Natural killer cell (primary cell): ENCODE results near the gene TYSND1. TPM values are rescaled to one million over a fixed set of nuclear protein-coding genes. Genes with fewer than 3 reads are reported as not detected.
"Not testable (repeated sequence)": the region's sequence is repeated elsewhere in the genome, so short reads cannot be mapped to it uniquely, and the experiment has no call there.

ENCODE experiments used
- ATAC-seq, 3 donors: fragments of 150-1000 bp in 2 of 3; fragments of 200-7000 bp in 1 of 3; cut with Tn5 transposase; 1 replicate in 1 of 3; 2 replicates in 2 of 3; pipeline ENCODE4 v1.10.0; 2021; ENCODE audit warnings: mild to moderate bottlenecking in 2 of 3, moderate library complexity in 2 of 3
- DNase-seq, 2 donors: peaks; one replicate each; pipeline versions ENCODE4 v3.0.0 to v3.0.0-alpha.2; 2013 to 2021; ENCODE audit warnings: mixed read lengths in 1 of 2
- H3K27ac ChIP-seq: one replicate; pipeline ENCODE4 v1.5.1; 2013; ENCODE audit warnings: mild to moderate bottlenecking, low read length
- H3K27me3 ChIP-seq: one replicate; pipeline ENCODE4 v1.6.1; 2013; ENCODE audit warnings: low read length; ENCODE audit not compliant: control insufficient read depth, insufficient read depth
- H3K36me3 ChIP-seq: one replicate; pipeline ENCODE4 v1.6.1; 2013; ENCODE audit warnings: low read length; ENCODE audit not compliant: control insufficient read depth, insufficient read depth
- H3K4me1 ChIP-seq: one replicate; pipeline ENCODE4 v1.6.1; 2013; ENCODE audit warnings: low read length; ENCODE audit not compliant: control insufficient read depth, insufficient read depth
- H3K4me3 ChIP-seq: one replicate; pipeline ENCODE4 v1.5.1; 2013; ENCODE audit warnings: low read length
- H3K9me3 ChIP-seq: one replicate; pipeline ENCODE4 v1.6.1; 2013; ENCODE audit warnings: low read length; ENCODE audit not compliant: control insufficient read depth, insufficient read depth
- H3K27ac Mint-ChIP-seq, 2 donors: one replicate each; pipeline ENCODE4 v1.8.0; 2022; ENCODE audit warnings: mild to moderate bottlenecking in 2 of 2, mixed read lengths in 2 of 2, moderate library complexity in 1 of 2
- H3K27me3 Mint-ChIP-seq, 2 donors: one replicate each; pipeline ENCODE4 v1.8.0; 2022; ENCODE audit warnings: low read depth in 2 of 2, mixed read lengths in 2 of 2
- H3K36me3 Mint-ChIP-seq: one replicate; pipeline ENCODE4 v1.8.0; 2022; ENCODE audit warnings: mixed read lengths
- H3K4me1 Mint-ChIP-seq, 2 donors: one replicate each; pipeline ENCODE4 v1.8.0; 2022; ENCODE audit warnings: mixed read lengths in 2 of 2
- H3K4me3 Mint-ChIP-seq: one replicate; pipeline ENCODE4 v1.8.0; 2022; ENCODE audit warnings: mild to moderate bottlenecking, moderate library complexity, mixed read lengths
- H3K9me3 Mint-ChIP-seq, 2 donors: one replicate each; pipeline ENCODE4 v1.8.0; 2022; ENCODE audit warnings: mixed read lengths in 2 of 2
- WGBS: methylation state at CpG from one replicate; pipeline ENCODE4 v1.1.7; 2013; ENCODE audit warnings: missing lambda C conversion rate; ENCODE audit not compliant: insufficient coverage; 5-methylcytosine and 5-hydroxymethylcytosine counted together
- intact Hi-C: fragments of 100-400 bp; cut with micrococcal nuclease; formaldehyde crosslinking; loops from one replicate; pipeline ENCODE4 v1.14.2; 2022
- total RNA-seq, 4 donors: library from RNA; stranded (reverse); fragments of 120-200 nt in 1 of 4; gene quantifications; one replicate each; pipeline versions ENCODE4 v1.2.3 to v1.2.4, GENCODE V29; 2013 to 2022
- TF ChIP-seq, protein P1 (sequence below): fragments of 200-600 bp; IDR thresholded peaks from one replicate; pipeline ENCODE4 v1.8.0; 2022; ENCODE audit warnings: antibody characterized with exemption

TYSND1 gene
- total RNA-seq, 3 donors from 2014 or later (not counting 1 experiment from before 2014, with no cell fraction given), result 12.0 to 17.9 (median 12.4) TPM

DNA sequence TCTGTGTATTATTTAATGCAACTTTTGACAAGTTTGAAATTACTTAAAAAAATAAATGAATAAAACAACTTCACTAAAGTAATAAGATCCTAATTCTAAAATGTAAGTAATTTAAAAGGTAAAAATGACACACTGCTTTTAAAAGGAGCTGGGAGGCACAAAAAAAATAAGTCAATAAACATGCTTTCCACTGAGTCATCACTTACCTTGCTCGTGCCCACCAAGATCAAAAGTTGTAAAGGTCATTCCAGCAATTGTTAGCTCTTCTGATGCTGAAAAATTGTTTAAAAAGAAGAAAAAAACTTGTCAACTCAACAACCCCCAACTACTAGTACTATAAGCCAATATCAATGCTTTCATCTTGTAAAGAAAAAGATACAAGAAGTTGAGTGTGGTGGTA lies 14.3 kb upstream of the TYSND1 start:
- TF ChIP-seq, protein P1, sequence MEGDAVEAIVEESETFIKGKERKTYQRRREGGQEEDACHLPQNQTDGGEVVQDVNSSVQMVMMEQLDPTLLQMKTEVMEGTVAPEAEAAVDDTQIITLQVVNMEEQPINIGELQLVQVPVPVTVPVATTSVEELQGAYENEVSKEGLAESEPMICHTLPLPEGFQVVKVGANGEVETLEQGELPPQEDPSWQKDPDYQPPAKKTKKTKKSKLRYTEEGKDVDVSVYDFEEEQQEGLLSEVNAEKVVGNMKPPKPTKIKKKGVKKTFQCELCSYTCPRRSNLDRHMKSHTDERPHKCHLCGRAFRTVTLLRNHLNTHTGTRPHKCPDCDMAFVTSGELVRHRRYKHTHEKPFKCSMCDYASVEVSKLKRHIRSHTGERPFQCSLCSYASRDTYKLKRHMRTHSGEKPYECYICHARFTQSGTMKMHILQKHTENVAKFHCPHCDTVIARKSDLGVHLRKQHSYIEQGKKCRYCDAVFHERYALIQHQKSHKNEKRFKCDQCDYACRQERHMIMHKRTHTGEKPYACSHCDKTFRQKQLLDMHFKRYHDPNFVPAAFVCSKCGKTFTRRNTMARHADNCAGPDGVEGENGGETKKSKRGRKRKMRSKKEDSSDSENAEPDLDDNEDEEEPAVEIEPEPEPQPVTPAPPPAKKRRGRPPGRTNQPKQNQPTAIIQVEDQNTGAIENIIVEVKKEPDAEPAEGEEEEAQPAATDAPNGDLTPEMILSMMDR, result no peak
- H3K4me1 Mint-ChIP-seq, result peaks cover 53 to 54% of the 10 kb centered on the region in 2 donors
- Histone ChIP-seq H3K27ac (no peak overlapping the region), H3K4me3 (no peak overlapping the region), H3K9me3 (no peaks in the 10 kb centered on the region), H3K36me3 (peaks cover 66% of the 10 kb centered on the region), H3K27me3 (no peaks in the 10 kb centered on the region), H3K4me1 (peaks cover 16% of the 10 kb centered on the region)
- H3K36me3 Mint-ChIP-seq, result peaks cover 10% of the 10 kb centered on the region
- no peaks in the 10 kb centered on the region for H3K9me3 Mint-ChIP-seq
- peak overlapping the region in 1 of 2 donors; percentile 81 for H3K27ac Mint-ChIP-seq
- no peak overlapping the region for H3K4me3 Mint-ChIP-seq
- WGBS, result 86% methylated on average over 1 of the region's 1 CpG
- no peak for ATAC-seq
- no peak for DNase-seq
- intact Hi-C loops, result loop anchor here (10.0 kb wide), 1 partner anchor 454 kb away; no protein-coding TSS in a partner anchor
- no peaks in the 10 kb centered on the region for H3K27me3 Mint-ChIP-seq

DNA sequence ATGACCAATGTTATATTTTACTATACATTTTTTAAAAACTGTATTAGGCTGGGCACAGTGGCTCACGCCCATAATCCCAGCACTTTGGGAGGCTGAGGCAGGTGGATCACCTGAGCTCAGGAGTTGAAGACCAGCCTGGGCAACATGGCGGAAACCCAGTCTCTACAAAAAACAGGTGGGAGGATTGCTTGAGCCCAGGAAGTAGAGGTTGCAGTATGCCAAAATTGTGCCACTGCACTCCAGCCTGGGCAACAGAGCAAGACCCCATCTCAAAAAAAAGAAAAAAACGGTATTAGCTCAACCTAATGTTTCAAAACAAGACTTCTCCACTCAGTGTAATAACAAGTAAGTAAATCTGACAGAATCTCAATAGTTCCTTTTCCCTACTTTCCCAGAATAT lies 12.9 kb upstream of the TYSND1 start:
- H3K9me3 Mint-ChIP-seq, H3K27ac Mint-ChIP-seq, H3K9me3 ChIP-seq, intact Hi-C loops, H3K27me3 ChIP-seq, H3K4me3 Mint-ChIP-seq, ATAC-seq, H3K4me3 ChIP-seq, DNase-seq, H3K27me3 Mint-ChIP-seq, H3K27ac ChIP-seq: not testable (repeated sequence)
- H3K4me1 ChIP-seq, result peaks cover 12% of the 10 kb centered on the region
- Mint-ChIP-seq H3K4me1 (peaks cover 54 to 59% of the 10 kb centered on the region in 2 donors), H3K36me3 (peaks cover 25% of the 10 kb centered on the region)
- WGBS, result 48% methylated on average over 2 of the region's 3 CpGs
- peaks cover 73% of the 10 kb centered on the region for H3K36me3 ChIP-seq

DNA sequence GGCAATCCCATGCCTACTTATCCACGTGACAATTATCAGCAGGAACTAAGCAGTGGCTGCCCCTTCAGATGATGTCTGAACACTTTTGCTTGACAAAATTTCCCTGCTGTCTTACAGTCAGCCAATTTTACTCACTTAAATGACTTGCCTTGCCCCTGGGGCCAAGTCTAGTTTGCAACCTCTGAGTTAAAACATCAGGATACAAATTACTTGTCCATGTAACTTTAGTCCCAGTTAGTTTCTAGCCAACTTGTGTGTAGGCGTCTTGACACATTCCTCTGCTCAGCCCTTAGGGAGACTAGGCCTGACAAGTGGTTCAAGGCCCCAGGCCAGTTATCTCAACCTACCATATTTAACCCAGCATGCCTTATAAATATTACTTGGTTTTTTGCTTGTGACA lies 11.6 kb upstream of the TYSND1 start:
- peaks cover 81% of the 10 kb centered on the region for H3K36me3 ChIP-seq
- ATAC-seq (no peak), DNase-seq (no peak)
- H3K4me3 ChIP-seq, result no peak overlapping the region
- no peaks in the 10 kb centered on the region for H3K9me3 ChIP-seq
- Mint-ChIP-seq H3K36me3 (peaks cover 33% of the 10 kb centered on the region), H3K27me3 (no peaks in the 10 kb centered on the region), H3K4me1 (peaks cover 41 to 46% of the 10 kb centered on the region in 2 donors), H3K9me3 (no peaks in the 10 kb centered on the region), H3K27ac (no peak overlapping the region), H3K4me3 (no peak overlapping the region)
- 83% methylated on average over 2 of the region's 2 CpGs for WGBS
- no peaks in the 10 kb centered on the region for H3K27me3 ChIP-seq
- H3K27ac ChIP-seq, result no peak overlapping the region
- TF ChIP-seq, protein P1, result no peak
- peaks cover 6% of the 10 kb centered on the region for H3K4me1 ChIP-seq
- intact Hi-C loops, result no loop called here

DNA sequence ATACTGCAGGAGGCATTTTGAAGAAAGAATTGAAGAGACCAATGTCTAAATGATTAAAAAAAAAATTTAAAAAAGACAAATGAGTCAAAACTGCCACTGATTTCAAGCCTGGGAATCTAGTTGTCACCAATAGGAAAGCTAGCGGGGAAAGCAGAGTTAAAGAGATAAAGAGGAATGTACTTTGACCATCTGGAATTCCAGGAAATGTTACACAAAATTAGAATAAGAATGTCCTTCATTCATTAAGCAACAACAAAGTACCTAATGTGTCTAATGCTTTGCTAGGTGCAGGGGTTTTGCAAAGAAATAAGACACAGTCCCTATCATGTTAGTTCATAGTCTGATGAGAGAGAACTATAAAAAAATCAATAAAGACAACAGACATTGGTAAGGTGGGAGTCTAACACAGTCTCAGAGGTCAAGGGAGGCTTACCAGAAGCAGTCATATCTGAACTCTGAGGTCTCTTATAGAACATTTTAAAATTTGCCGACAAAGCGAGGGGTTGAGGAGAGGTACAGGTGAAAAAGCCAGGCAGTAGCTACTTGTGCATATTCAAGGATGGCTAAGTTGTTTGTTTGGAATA lies 8.8 kb upstream of the TYSND1 start:
- 64% methylated on average over 3 of the region's 3 CpGs for WGBS

More for the DNA sequence above, 8.8 kb upstream of the TYSND1 start:
- intact Hi-C loops, result no loop called here
- DNase-seq, result no peak
- Histone ChIP-seq H3K27me3 (no peaks in the 10 kb centered on the region), H3K36me3 (peaks cover 91% of the 10 kb centered on the region), H3K27ac (no peak overlapping the region), H3K9me3 (no peaks in the 10 kb centered on the region), H3K4me3 (no peak overlapping the region), H3K4me1 (no peaks in the 10 kb centered on the region)
- Mint-ChIP-seq H3K4me3 (no peak overlapping the region), H3K36me3 (peaks cover 41% of the 10 kb centered on the region), H3K9me3 (no peaks in the 10 kb centered on the region), H3K27ac (peak overlapping the region; percentile 7 to 12), H3K27me3 (no peaks in the 10 kb centered on the region), H3K4me1 (peaks cover 23 to 26% of the 10 kb centered on the region in 2 donors)
- TF ChIP-seq, protein P1, result no peak
- no peak for ATAC-seq
